Psoas muscle (tissue), 8 donors: ENCODE data around the gene CHRD. TPM values are rescaled to one million over a fixed set of nuclear protein-coding genes. Genes with fewer than 3 reads are reported as not detected.

Source experiments
- ATAC-seq, 4 donors: fragments of 200-7000 bp; cut with Tn5 transposase; one replicate each; pipeline ENCODE4 v1.9.1; 2020; ENCODE audit warnings: moderate library complexity in 3 of 4, mild to moderate bottlenecking in 2 of 4
- DNase-seq, 2 donors: peaks; one replicate each; pipeline ENCODE4 v3.0.0-alpha.2; 2020
- H3K27ac ChIP-seq: fragments of 200-600 bp; one replicate; pipeline ENCODE4 v1.8.0; 2022
- H3K27me3 ChIP-seq, 3 donors: fragments of 200-600 bp in 1 of 3; one replicate each; pipeline versions ENCODE4 v1.6.1 to v1.8.0; 2013 to 2022; ENCODE audit warnings: low read length in 2 of 3, mild to moderate bottlenecking in 2 of 3, moderate library complexity in 1 of 3; ENCODE audit not compliant: insufficient read depth in 3 of 3
- H3K36me3 ChIP-seq, 2 donors: fragments of 200-600 bp in 1 of 2; one replicate each; pipeline versions ENCODE4 v1.6.1 to v1.8.0; 2013 to 2022; ENCODE audit warnings: low read depth in 1 of 2, mild to moderate bottlenecking in 1 of 2, moderate library complexity in 1 of 2; ENCODE audit not compliant: insufficient read depth in 1 of 2
- H3K4me1 ChIP-seq: fragments of 200-600 bp; one replicate; pipeline ENCODE4 v1.8.0; 2022
- H3K4me3 ChIP-seq: fragments of 200-600 bp; one replicate; pipeline ENCODE4 v1.8.0; 2022; ENCODE audit warnings: mild to moderate bottlenecking
- H3K9me3 ChIP-seq: fragments of 200-600 bp; one replicate; pipeline ENCODE4 v1.8.0; 2022
- WGBS, 3 donors: extraction: QIAGEN DNeasy Blood & Tissue Kit; methylation state at CpG; one replicate each; pipeline versions ENCODE4 v1.1.6 to v1.1.7; 2013; 5-methylcytosine and 5-hydroxymethylcytosine counted together
- intact Hi-C, 2 donors: fragments of 100-400 bp; cut with DNase I; formaldehyde crosslinking; loops; one replicate each; pipeline versions ENCODE4 v1.11.0 to v1.14.2; 2022
- polyA plus RNA-seq, 3 donors: library from polyadenylated mRNA; stranded (reverse); fragments of 200-250 nt; gene quantifications; one replicate each; pipeline ENCODE4 v1.2.3, GENCODE V29; 2013
- total RNA-seq, 4 donors: library from RNA; stranded (reverse); fragmentation: NEBNext Ultra II Directional in 2 of 4; extraction: Animal tissue kit (Norgen Biotek cat#: 25700) in 2 of 4; gene quantifications; one replicate each; pipeline versions ENCODE4 v1.2.1 to v1.2.4, GENCODE V29; 2021 to 2023
- TF ChIP-seq, protein P1 (sequence below): fragments of 200-600 bp; IDR thresholded peaks from one replicate; pipeline ENCODE4 v1.8.0; 2022; ENCODE audit warnings: antibody characterized with exemption
- donor health status: healthy with polysubstance abuse.
- donor health status: DM: no; HTN: no; CAD: no; lungs with moderate emphysema.
- donor health status: Bipolar disorder and iron deficiency.
- donor health status: healthy.
- donor health status: DM: yes; HTN: yes; CAD: no.
- donor health status: DM: no; HTN: no; CAD: no.
- donor health status: DM: no; HTN: no; CAD: no.
- donor health status: DM: yes; HTN: yes; CAD: no.

CHRD gene
- total and polyA plus RNA-seq, 7 donors = 2.5 to 10.5 (median 5.2) TPM

DNA sequence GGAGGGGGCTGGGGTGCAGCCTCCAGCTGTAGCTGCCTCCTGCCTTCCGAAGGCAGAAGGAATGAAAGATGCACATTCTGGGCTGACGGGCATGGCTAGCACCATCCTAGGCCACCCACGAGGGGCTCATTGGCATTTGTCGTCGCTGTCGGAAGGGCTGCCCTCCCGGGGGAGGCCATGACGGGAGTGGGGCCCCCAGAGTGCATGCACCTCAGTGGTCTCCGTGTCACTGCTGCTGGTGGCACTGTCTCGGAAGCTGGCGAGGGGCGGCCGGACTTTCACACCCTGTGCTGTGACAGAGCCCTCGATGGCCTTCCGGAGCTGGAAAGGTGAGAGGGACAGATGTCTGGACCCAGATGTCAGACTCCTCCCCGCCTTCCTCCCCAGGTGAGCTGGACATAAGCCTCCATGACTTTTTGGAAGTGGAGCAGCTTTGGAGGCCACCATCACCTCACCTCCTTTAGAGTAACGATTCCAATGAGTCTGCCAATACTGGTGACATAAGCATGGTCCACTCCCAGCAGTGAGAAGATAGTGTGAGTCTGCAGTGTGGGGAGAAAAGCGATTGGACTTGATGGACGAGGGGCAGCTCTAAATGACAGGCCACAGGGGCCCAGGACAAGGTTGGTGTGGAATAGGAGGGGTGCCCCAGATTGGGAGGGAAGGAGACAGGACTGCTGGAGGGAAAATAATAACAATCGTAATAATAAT is 33.2 kb upstream of the CHRD start:
- no peaks in the 10 kb centered on the region for H3K9me3 ChIP-seq
- no peak for ATAC-seq
- TF ChIP-seq, protein P1, sequence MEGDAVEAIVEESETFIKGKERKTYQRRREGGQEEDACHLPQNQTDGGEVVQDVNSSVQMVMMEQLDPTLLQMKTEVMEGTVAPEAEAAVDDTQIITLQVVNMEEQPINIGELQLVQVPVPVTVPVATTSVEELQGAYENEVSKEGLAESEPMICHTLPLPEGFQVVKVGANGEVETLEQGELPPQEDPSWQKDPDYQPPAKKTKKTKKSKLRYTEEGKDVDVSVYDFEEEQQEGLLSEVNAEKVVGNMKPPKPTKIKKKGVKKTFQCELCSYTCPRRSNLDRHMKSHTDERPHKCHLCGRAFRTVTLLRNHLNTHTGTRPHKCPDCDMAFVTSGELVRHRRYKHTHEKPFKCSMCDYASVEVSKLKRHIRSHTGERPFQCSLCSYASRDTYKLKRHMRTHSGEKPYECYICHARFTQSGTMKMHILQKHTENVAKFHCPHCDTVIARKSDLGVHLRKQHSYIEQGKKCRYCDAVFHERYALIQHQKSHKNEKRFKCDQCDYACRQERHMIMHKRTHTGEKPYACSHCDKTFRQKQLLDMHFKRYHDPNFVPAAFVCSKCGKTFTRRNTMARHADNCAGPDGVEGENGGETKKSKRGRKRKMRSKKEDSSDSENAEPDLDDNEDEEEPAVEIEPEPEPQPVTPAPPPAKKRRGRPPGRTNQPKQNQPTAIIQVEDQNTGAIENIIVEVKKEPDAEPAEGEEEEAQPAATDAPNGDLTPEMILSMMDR = no peak
- intact Hi-C loops = no loop called here
- H3K4me3 ChIP-seq = no peak overlapping the region
- peaks cover 11% of the 10 kb centered on the region for H3K4me1 ChIP-seq
- H3K27me3 ChIP-seq = no peaks in the 10 kb centered on the region
- peak overlapping the region; percentile 56 for H3K27ac ChIP-seq
- peaks cover 2 to 32% of the 10 kb centered on the region in 2 donors for H3K36me3 ChIP-seq
- 85 to 91% (median 90%) methylated on average over 20 of the region's 20 CpGs for WGBS, 3 donors
- DNase-seq = no peak

DNA sequence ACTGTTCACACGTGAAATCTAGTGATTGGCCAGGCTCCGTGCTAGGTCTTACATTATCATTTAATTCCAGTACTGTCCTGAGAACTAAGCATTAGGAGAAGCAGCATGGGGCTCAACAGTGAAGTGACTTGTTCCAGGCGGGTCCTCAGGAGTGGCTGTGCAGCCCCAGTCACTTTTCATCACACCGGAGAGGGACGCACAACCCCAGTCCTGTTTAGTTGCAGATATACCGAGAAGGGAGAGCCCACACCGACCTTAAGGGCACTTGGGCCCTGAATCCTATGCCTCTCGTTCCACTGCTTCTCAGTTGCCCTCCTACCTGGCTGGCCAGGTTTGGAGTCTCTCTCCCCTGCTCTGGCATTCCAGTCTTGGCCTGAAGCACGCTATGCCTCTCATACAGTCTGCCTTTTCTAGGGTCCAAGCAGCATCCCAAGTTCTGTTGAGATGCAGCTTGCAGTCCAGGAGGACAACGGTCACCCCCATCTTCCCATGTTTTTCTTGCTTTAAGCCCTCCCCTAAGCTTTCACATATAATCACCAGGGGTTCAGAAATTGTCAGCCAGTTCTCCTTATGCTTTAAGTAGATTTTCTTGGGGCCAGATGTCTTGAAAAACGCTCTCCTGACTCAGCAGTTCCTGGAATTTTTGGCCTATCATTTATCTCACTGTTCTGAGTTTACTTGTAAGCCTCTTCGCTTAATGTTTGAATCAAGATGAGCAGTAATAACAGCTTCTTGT is 32.4 kb upstream of the CHRD start:
- no peak overlapping the region for H3K27ac ChIP-seq
- no peak for DNase-seq
- intact Hi-C loops = no loop called here
- H3K36me3 ChIP-seq = peaks cover 2 to 23% of the 10 kb centered on the region in 2 donors
- peaks cover 11% of the 10 kb centered on the region for H3K4me1 ChIP-seq
- no peaks in the 10 kb centered on the region for H3K27me3 ChIP-seq
- H3K9me3 ChIP-seq = no peaks in the 10 kb centered on the region
- TF ChIP-seq, protein P1 = no peak
- no peak overlapping the region for H3K4me3 ChIP-seq
- ATAC-seq = no peak
- 66 to 75% (median 71%) methylated on average over 12 of the region's 12 CpGs for WGBS, 3 donors

DNA sequence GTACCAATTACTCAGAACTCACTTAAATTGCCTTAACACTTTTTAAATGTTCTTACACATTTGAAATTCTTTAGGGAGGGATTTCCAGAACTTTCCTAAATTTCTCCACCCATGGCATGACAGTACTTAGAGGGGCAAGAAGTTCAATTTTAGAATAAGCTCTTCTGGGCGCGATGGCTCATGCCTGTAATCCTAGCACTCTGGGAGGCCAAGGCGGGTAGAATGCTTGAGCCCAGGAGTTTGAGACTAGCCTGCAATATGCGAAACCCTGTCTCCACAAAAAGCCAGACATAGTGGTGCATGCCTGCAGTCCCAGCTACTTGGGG is 31.8 kb upstream of the CHRD start:
- H3K9me3 ChIP-seq = no peaks in the 10 kb centered on the region
- peaks cover 11% of the 10 kb centered on the region for H3K4me1 ChIP-seq
- H3K27ac ChIP-seq = no peak overlapping the region
- DNase-seq = no peak
- TF ChIP-seq, protein P1 = no peak
- H3K27me3 ChIP-seq = no peaks in the 10 kb centered on the region
- 67 to 79% (median 69%) methylated on average over 4 of the region's 4 CpGs for WGBS, 3 donors
- ATAC-seq = no peak
- peaks cover 2 to 22% of the 10 kb centered on the region in 2 donors for H3K36me3 ChIP-seq
- intact Hi-C loops = no loop called here
- H3K4me3 ChIP-seq = no peak overlapping the region

DNA sequence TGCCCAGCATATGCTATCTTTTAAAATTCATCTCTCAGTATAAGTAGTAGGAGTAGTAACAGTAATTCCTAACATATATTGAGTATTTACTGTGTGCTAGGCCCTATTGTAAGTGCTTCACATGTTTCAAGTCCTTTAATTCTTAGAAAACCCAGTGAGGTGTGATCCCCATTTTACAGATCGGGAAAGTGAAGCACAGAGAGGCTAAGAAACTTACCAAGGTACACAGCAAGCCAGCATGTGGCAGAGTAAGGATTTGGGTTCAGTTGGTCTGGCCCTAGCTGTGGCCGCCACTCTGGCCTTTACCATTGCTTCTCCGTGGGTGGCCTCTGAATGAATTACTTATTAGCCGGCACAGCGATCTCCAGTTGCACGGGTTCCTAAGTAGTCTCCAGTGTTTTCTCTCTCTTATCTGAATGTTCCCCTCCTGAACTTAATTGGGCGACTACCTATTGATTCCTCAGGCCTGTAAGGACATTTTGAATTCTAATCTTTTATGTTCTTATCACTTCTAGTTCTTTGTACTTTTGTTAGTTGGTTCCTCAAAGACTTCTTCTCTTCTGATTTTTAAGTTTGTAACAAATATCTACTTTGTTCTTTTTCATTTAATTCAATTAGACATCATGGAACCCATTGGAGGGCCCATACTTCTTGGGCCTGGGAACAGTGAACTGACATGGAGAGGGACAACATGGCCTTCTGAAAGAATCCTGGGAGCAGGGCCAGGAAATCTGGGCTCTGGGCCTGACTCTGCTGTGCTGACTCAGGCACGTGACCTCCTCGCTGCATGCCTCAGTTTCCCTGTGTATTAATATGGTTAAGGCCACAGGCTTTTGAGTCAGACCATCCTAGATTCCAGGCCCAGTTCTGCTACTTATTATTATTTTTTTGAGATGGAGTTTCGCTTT is 30.0 kb upstream of the CHRD start:
- no peak overlapping the region for H3K4me3 ChIP-seq
- no peak overlapping the region for H3K27ac ChIP-seq
- 79 to 82% (median 80%) methylated on average over 10 of the region's 10 CpGs for WGBS, 3 donors
- no peaks in the 10 kb centered on the region for H3K9me3 ChIP-seq
- TF ChIP-seq, protein P1 = no peak
- H3K27me3 ChIP-seq = no peaks in the 10 kb centered on the region
- DNase-seq (peak in 1 of 2 donors; percentile 30), ATAC-seq (no peak)
- peaks cover 0 to 7% of the 10 kb centered on the region in 2 donors for H3K36me3 ChIP-seq
- H3K4me1 ChIP-seq = peaks cover 11% of the 10 kb centered on the region
- intact Hi-C loops = no loop called here
